Inferior parietal cortex (tissue), 1 donor: Measurements from ENCODE around the gene NTMT2.
"Not testable (repeated sequence)": the region's sequence is repeated elsewhere in the genome, so short reads cannot be mapped to it uniquely, and the experiment has no call there.

Experiments used
- DNase-seq: peaks from one replicate; pipeline ENCODE4 v3.0.0-alpha.2; 2016; ENCODE audit errors: extremely low spot score

Gene NTMT2

DNA sequence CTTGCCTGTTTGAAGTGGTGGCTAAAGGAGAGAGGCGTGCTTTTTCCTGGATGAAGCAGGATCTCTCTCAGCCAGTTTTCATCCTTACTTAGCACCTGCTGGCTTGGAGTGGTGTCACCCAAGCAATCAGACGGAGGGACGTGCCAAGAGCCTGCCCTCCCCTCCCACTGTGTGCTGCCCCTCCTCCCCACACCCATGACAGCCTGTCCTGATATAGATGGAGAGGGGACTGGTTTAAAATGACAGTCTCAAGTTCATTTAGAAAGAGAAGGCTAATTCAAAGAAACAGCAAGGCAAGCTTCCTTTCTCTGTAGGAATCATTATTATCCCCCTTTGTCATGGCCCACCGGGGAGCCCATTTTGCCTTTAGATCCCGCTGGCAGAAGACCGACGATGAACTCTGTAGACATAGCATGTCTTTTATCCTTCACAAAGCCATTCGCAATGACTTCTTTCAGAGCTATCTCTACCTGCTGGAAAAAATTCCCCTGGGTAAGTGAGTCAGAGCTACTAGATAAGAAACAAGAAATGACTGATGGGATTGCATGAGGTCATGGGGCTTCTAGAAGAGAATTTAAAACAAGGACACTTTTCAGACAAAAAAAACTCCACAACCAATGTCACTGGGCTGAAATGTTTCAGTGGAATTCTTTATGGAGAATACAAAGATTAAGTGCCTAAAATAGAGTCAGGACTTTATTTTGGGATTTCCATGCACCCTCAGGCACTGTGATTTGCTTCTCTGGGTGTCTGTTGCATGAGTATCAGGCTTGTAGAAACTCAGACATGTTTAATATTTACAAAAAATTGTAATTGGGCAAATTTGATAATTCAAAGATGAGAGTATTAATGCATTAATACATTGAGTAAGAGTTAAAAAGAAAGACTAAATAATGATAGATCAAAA lies at the start of gene NTMT2:
NTMT2 (plus strand) TSS at position 190 of the 907 bp plus-strand sequence; CDS start at position 339, 149 bp downstream.
- DNase-seq: no peak

DNA sequence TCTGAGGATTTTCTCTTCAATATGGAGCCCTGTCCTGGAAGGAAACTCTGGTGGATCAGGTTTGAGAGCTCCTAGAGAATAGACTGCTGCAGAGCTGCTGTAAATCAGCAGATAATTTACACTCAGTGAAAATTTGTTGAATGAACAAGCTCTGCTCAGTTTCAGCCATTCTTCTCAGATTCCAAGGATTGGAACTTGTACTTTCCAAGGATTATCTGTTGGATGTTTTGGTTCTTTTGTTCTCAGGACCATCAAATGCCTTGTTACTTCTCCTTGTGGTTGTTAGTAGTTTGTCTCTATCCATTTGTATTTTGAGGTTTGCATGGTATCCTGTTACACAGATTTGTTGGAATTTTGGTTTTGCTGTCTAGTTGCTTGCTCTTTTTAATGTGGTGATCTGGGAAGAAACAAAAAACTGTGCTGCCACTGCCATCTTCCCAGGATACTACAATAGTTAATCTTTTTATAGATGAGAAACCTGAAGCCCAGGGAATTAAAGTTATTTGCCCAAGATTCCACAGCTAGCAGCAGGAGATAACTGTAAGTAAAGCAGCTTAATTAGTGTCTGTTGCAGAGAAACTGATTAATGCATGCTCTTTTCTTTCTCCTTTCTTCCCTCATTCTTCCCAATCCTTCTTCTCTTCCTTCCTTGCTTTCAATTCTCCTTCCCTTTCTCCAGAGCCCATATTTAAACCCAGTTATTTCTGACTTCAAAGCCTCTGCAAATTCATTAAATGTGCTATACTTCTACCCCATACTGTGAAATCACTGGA lies 49.6 kb upstream of the NTMT2 start:
- no peak for DNase-seq

DNA sequence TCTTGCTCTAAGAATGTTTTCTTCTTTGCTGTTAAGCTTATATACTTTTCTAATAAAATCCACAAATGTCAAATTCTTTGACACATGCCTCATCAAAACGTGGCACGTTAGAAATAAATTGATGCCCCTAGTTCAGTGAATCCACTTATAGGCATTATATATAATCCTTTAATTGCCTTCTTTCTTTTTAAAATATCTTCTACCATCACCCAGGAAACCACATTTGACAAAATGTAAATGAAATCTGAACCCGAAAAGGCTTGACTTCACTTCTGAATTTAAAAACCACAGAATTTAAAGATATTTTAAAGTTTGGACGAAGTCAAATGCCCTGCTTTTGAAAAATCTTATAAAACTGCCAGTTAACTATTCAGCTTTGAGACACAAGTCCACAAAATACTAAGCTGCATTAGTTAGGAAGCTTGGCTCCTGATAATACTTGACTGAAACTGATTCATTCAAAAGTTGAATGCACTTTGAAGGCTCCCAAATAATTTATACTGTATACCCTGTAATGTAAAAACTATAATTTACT lies 48.9 kb upstream of the NTMT2 start:
- DNase-seq: no peak

DNA sequence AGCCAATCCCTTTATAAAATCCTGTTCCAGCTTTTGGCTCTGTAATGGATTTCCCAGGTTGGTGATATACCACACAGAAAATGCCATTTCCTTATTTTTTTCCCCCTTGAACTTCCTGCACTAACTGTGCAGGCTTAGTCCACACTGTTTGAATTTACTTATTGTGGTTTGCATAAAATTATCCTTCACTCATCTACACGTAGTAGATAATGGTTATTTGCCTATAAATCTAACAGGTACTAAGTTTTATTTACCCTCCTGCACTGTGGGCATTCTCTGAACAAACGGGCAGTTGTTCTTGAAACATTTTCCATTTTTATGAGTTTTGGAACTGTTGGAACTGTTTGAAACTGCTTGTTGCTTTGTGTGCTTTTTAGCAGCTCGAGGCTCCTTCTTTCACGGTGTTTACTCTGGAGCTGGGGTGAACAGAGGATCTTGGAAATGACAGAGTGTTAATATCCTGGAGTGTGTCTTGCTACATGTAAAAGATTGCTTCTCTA lies 48.3 kb upstream of the NTMT2 start:
- no peak for DNase-seq

DNA sequence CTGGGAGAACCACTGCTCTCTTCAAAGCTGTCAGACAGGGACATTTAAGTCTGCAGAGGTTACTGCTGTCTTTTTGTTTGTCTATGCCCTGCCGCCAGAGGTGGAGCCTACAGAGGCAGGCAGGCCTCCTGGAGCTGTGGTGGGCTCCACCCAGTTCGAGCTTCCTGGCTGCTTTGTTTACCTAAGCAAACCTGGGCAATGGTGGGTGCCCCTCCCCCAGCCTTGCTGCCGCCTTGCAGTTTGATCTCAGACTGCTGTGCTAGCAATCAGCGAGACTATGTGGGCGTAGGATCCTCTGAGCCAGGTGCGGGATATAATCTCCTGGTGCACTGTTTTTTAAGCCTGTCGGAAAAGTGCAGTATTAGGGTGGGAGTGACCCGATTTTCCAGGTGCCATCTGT lies 32.6 kb upstream of the NTMT2 start:
- DNase-seq: not testable (repeated sequence)

DNA sequence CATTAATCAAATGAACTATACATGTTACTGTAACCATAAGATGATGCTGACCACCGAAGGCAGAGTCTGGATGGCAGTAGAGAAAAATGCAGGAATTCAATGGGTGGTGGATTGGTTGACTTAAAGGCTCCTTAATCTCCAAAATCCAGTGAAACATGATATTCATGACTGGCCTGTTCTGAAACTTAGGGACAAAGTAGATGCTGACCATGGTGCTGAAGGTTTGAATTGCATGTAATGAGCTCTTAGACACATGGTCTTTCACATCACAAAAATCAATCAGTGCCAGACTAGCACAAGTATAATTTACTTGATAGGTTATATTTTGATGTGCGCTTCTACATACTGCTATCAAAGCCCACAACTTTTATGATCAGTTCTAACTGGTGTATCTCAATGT lies 30.9 kb upstream of the NTMT2 start:
- no peak for DNase-seq

DNA sequence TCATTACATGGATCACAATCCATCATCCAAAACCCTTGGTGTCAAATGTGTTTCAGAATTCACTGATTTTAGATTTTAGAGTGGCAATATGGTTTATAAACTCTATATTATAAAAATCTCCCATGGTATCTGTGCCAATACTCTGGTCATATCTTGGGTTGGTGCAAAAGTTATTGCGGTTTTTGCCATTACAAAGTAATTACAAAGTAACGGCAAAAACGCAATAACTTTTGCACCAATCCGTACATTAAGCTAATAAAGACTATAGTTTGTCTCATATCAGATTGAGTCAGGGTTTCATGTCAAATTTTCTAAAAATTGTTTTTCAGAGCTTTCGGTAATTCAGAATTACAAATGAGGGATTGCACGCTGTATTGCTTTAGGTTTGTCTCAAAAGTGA lies 23.4 kb upstream of the NTMT2 start:
- DNase-seq: no peak

DNA sequence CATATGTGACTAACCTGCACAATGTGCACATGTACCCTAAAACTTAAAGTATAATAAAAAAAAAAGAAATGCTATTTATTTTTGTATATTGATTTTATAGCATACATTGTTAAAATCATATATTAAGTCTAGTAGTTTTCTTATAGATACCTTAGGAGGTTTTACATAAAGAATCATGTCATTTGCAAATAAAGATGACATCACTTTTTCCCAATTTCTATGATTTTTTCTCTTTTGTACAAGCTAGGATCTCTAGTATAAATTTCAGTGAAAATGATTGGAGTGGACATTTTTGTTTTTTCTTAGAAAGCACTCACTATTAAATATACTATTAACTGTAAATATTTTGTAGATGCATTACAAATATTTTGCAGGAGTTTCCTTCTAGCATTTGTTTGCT lies 20.5 kb upstream of the NTMT2 start:
- DNase-seq: no peak

DNA sequence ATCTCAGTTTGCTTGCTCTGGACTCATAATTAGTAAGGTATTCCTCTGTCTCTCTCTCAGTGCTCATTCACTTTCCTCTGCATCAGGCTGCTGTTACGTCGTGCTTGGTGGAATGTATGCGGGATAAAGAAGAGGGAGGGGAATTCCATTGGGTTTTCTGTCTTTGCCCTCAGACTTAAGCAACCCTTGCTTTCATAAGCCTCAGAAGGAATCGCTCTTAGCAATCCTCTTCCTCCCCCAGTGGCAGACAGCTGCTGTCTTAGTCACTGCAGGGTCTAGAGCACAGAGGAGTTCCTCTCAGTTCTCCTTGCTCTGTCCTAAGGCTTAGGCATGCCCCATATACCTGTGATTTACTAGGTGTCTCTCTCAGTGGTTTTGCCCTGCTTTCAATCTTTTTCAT lies 19.1 kb upstream of the NTMT2 start:
- DNase-seq: no peak

DNA sequence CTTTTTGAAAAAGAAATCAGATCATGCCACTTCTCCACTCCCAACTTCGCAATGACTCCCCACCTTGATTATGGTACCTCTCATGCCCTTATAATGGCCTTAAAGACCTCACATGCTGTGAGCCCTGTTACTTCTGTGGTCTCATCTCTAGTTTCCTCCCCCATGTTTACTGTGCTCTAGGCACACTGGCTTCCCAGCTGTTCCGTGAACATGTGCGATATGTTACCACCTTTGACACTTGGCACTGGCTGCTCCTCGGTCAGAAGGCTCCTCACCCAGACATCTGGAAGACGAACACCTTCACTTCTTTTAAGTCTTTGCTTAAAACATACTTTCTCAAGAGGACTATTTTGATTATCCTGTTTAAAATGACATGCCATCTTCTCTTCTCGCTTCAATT lies 14.3 kb upstream of the NTMT2 start:
- no peak for DNase-seq

DNA sequence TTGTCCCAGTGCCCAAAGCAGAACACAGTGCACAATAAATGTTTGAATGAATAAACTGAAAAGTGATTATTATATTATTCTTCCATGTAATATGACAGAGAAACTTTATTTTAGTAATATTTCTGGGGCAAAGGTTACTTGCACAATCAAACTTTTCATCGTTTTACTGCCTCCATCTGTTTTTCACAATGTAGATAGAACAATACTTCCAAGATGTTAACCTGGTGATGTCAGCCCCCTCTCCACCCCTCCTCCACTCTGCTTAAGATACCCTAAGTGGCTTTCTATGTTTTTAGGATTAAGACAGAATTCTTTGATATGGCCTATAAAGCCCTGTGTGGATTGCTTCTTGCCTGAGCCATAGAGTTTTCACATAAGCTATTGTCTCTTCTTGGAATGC lies 13.8 kb upstream of the NTMT2 start:
- DNase-seq: no peak

DNA sequence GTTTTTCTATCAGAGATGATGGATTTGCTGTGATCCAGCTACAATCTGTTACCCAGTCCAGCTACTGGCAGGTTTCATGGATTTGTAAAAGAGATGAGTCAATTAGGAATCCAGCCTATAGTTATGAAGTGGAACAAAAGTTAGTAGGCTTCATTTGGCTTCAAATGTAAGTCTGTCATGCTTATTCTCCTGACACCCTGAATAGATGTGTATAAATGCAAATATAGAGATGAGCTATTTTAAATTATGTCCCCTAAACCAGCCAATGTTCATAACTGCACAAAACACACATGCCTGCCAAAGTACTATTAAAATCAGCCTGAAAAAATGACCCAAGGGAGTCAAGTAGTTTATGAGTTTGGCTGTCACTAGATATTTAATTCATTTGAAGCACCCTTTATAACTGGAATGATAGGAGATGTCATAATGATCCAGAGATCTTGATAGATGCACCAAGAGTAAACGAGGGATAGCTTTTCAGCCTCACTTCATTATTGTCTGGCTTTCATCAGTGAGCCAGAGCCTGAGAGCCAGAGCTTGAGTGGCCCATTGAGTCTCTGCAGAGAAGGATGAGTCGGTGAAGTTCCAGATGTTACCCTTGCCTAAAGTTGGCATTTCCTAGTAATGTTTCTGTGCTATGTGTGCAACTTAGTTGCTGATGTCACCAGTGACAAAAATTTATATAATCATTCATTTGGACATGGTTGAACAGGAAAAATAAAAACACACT lies 11.8 kb upstream of the NTMT2 start:
- DNase-seq: no peak

DNA sequence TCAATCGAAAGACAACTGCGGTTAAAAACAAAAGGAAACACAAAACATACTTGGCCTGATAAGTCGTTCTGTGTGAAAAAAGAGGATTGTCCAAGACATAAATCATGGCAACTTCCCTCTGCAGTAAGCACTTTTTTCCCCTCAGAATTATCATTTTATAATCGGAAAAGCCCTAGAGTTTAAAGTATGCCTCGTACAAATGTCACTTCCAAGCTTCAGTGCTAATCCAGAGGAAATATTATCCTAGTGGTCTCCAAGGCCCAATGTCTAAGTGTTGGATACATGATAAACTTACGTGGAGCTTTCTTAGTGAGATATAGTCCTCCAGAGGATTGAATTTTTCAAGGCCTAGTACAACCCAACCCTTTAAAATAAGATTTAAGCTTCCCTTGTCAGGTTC lies 11.2 kb upstream of the NTMT2 start:
- no peak for DNase-seq

DNA sequence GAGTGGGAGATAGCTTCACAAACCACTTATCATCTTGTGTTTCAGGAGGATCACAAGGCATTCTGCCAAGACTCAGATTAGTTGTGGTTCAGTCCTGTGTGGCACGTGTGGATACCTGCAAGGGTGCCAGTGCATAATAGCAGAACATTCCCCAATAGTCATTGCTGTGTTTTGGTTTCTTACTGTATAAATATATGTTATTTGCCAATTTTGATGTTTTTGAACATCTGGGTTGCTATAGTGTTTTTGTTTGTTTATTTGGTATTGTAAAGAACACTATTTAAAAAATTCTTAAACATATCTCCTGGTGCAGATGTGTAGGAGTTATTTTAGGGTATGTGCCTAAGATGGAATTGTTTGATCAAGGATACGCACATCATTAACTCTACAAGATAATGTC lies 5.4 kb upstream of the NTMT2 start:
- DNase-seq: no peak

DNA sequence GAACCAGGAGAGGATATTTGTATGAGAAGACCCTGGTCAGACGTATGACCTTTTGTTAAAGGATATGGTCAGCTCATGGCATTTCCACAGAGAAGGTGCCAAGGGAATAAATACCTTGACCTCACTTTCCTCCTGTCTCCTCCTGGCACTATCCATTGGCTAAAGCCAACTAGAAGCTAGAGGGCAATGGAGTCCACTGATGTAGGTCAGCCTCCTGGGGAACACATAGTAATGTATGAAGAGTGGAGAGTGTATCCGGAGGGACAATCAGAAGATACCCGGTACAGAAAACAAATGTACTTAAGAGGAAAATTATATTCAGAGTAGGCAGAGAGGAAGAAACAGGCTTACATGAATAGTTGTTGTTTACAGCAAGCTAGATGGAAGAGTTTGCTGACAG lies 698 bp upstream of the NTMT2 start:
- no peak for DNase-seq

DNA sequence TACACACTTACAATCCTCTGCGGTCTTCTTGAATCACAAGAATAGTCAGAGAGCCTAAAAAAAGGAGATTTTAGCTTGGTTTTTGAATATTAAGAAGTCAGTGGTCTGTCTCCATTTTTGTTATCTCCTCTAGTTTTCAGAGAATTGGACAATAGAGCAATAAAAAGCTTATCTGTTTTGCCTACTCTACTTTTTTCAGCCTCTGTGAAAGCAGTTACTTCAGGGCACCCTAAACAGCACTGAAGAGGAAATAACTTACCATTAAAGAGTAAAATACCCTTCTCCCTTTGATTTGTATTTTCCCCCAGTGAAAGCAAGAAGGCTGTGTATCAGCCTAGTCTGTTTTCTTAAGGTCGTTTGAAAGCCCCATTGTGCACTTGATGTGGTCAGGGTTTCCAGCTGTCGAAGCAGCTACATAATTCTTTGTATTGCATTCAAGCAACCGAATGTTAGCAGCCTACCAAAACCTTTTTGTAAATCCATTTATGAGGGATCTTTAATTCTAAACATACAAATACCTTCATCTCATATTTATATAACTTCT lies 1.0 kb downstream of the NTMT2 start:
- no peak for DNase-seq

DNA sequence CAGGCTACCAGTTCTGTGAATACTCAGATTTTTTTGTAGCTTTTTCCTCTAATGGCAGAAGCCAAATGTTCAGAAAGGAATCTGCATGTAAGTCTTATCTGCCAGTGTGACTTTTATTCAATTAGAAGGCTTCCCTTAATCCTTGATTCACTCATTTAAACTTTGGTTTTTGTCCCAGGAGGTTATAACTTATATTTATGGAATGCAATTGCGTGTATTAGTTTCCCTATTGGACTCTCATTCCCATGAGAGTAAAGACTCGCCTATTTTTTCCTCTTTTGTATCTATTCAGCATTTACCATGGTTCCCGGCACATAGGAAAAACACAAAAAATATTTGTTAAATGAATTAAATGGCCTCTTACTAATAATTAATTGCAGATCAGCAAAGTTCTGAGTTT lies 3.5 kb downstream of the NTMT2 start:
- DNase-seq: no peak

DNA sequence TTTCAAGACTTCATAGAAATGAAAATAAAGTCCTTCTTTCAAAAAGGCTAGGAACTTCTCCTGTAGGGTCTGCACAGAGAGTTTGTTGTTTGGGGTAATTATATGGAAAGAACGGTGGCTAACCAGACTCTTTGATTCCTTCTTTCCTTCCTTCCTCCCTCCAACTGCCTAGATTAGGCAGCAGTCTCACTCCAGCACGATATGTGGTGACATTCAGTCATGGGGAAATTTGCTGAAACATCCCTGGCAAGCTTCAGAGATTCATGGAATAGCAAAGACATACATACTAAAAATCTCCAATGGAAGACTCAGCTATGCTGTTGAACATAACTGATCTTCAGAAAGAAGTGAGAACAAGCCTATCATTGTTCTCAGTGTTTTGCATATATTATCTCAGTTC lies 4.3 kb downstream of the NTMT2 start:
- DNase-seq: no peak

DNA sequence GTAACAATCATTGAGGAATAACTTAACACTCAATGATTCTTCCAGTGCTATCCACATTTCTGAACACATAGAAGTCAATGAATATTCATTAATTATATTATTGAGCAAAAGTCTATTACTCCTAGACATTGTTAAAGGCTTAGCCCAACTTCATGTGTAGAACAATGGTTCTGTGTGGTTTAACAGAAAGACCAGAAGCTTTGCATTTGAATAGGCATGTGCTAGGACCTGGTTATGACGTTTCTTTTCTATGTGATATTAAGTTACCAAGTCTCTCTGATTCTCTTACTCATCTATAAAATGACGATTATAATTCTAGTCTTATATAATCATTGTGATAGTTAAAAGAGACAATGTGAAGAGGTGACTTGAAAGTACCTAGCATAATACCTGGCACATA lies 5.2 kb downstream of the NTMT2 start:
- no peak for DNase-seq

DNA sequence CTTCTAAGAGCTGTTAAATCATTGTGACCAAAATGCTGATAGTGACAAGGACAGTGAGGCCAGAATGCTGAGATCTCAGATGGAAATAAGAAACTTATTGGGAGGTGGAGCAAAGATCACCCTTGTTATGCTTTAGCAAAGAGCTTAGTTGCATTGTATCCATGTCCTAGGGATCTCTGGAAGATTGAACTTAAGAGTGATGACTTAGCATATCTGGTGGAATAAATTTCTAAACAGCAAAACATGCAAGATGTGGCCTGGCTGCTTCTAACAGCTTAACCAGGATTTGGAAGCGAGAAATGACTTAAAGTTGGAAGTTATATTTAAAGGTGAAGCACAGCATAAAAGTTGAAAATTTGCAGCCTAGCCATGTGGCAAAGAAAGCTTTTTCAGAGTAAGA lies 7.7 kb downstream of the NTMT2 start:
- no peak for DNase-seq

DNA sequence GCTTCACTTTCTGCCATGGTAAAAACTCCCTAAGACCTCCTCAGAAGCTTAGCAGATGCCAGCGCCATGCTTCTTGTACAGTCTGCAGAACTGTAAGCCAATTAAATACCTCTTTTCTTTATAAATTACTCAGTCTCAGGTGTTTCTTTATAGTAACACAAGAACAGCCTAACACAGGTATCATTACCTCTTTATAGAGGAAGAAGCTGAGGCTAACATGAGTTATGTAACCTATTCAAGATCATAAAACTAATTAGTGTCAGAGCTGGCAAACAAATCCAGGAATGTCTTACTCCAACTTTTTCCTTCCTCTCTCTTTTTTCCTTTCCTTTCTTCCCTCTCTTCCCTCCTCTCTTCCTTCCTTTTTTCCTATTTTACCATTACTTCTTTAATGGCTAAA lies 9.3 kb downstream of the NTMT2 start:
- DNase-seq: no peak

DNA sequence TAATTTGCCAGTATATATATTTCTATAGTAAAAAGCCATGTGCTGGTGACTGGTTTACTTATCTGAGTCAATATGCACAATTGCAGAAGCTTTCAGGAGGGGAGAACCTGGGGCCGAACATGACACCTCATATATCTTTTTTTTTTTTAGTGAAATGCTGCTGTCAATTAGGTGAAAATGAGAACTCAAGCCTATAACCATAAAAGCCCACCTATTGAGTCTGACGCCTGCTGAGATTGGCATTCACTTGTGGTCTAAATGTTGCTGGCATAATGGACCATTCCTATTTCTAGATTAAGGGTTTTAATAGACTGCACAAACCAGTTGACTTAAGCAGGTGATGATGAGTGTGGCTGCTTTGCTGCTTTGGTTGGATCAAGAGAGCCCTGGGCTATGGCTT lies 10.8 kb downstream of the NTMT2 start:
- DNase-seq: no peak
